HepG2 (cell line): ENCODE results near the gene SMOC1. TPM values are rescaled to one million over a fixed set of nuclear protein-coding genes. Genes with fewer than 3 reads are reported as not detected.

Source experiments
- DPF2 ChIP-seq: sonication (generic); formaldehyde crosslinking; IDR thresholded peaks from 2 replicates; pipeline ENCODE4 v1.4.0; 2020; ENCODE audit warnings: mild to moderate bottlenecking, low read depth, missing genetic modification reagents, borderline replicate concordance
- FOSL2 ChIP-seq: sonication (generic); formaldehyde crosslinking; IDR thresholded peaks from 2 replicates; pipeline ENCODE4 v1.4.0; 2020; ENCODE audit warnings: missing genetic modification reagents
- FOXA3 ChIP-seq: IDR thresholded peaks from 2 replicates; pipeline ENCODE4 v1.6.1; 2016; ENCODE audit warnings: missing genetic modification reagents, missing compliant biosample characterization
- MAX ChIP-seq: IDR thresholded peaks from 2 replicates; pipeline ENCODE4 v1.6.1; 2012; ENCODE audit warnings: inconsistent platforms
- MIER3 ChIP-seq: IDR thresholded peaks from 2 replicates; pipeline ENCODE4 v1.6.1; 2016; ENCODE audit warnings: missing compliant biosample characterization, borderline replicate concordance
- NR3C1 ChIP-seq: sonication (generic); formaldehyde crosslinking; IDR thresholded peaks from 2 replicates; pipeline ENCODE4 v1.4.0; 2020; ENCODE audit warnings: missing genetic modification reagents
- RAD21 ChIP-seq: fragments of 450-650 bp; formaldehyde crosslinking; IDR thresholded peaks from 2 replicates; pipeline ENCODE4 v1.5.0; 2020; ENCODE audit warnings: mild to moderate bottlenecking
- RELA ChIP-seq: sonication (generic); formaldehyde crosslinking; IDR thresholded peaks from 2 replicates; pipeline ENCODE4 v1.4.0; 2020; ENCODE audit warnings: missing genetic modification reagents
- SRSF1 ChIP-seq: fragments of 200-400 bp; formaldehyde crosslinking; optimal IDR thresholded peaks from 2 replicates; pipeline ENCODE3; 2017; ENCODE audit warnings: mild to moderate bottlenecking, low read depth, low read length, moderate library complexity
- SRSF9 ChIP-seq: fragments of 200-400 bp; formaldehyde crosslinking; IDR thresholded peaks from 2 replicates; pipeline ENCODE4 v1.6.1; 2018; ENCODE audit warnings: borderline replicate concordance, mild to moderate bottlenecking, low read depth, low read length; ENCODE audit not compliant: insufficient read depth, poor library complexity, severe bottlenecking
- TRIM24 ChIP-seq: sonication (generic); formaldehyde crosslinking; IDR thresholded peaks from 2 replicates; pipeline ENCODE4 v1.8.0; 2022; ENCODE audit warnings: mild to moderate bottlenecking, missing genetic modification reagents
- ZBTB33 ChIP-seq: sonication (generic); formaldehyde crosslinking; IDR thresholded peaks from 2 replicates; pipeline ENCODE4 v1.4.0; 2020; ENCODE audit warnings: missing genetic modification reagents
- ZNF263 ChIP-seq: sonication (generic); formaldehyde crosslinking; IDR thresholded peaks from 2 replicates; pipeline ENCODE4 v1.4.0; 2020; ENCODE audit warnings: missing genetic modification reagents
- ZNF572 ChIP-seq: sonication (generic); formaldehyde crosslinking; IDR thresholded peaks from 2 replicates; pipeline ENCODE4 v1.5.1; 2020; ENCODE audit warnings: mild to moderate bottlenecking, missing genetic modification reagents
- ZNF781 ChIP-seq: sonication (generic); formaldehyde crosslinking; IDR thresholded peaks from 2 replicates; pipeline ENCODE4 v1.5.1; 2020; ENCODE audit warnings: borderline replicate concordance, mild to moderate bottlenecking, missing genetic modification reagents; ENCODE audit errors: not compliant biosample characterization
- ZNF83 ChIP-seq: sonication (generic); formaldehyde crosslinking; IDR thresholded peaks from 2 replicates; pipeline ENCODE4 v1.4.0; 2020; ENCODE audit warnings: missing genetic modification reagents, mild to moderate bottlenecking, borderline replicate concordance
- ZSCAN9 ChIP-seq: IDR thresholded peaks from 2 replicates; pipeline ENCODE4 v1.6.1; 2016; ENCODE audit warnings: borderline replicate concordance
- polyA plus RNA-seq, 8 experiments: library from polyadenylated mRNA; depleted of rRNA in 3 of 8; stranded (reverse) in 7 of 8; unstranded in 1 of 8; fragments of >200 nt; fragmentation: Illumina TruSeq in 4 of 8; extraction: Trizol in 4 of 8; gene quantifications; 2 replicates each; pipeline versions ENCODE4 v1.2.1 to v1.2.3, GENCODE V29; 2011 to 2016; ENCODE audit warnings: low read depth in 4 of 8, missing spikeins in 1 of 8, mixed read lengths in 1 of 8; ENCODE audit not compliant: insufficient read depth in 1 of 8
- total RNA-seq, 5 experiments: library from RNA; depleted of rRNA; stranded (reverse); fragments of >200 nt; fragmentation: Illumina TruSeq; extraction: Trizol; gene quantifications; 2 replicates each; pipeline ENCODE4 v1.2.3, GENCODE V29; 2016; ENCODE audit warnings: low read depth in 1 of 5
- TF ChIP-seq, protein P1 (sequence below): sonication (generic); formaldehyde crosslinking; conservative IDR thresholded peaks from 2 replicates; pipeline ENCODE4 v1.8.0; 2022; ENCODE audit warnings: mild to moderate bottlenecking, moderate library complexity, missing genetic modification reagents
- TF ChIP-seq, protein P2 (sequence below): sonication (generic); formaldehyde crosslinking; IDR thresholded peaks from 2 replicates; pipeline ENCODE4 v1.9.0; 2021; ENCODE audit warnings: missing genetic modification reagents, borderline replicate concordance
- TF ChIP-seq, protein P3 (sequence below): sonication (generic); formaldehyde crosslinking; IDR thresholded peaks from 2 replicates; pipeline ENCODE4 v1.4.0; 2020; ENCODE audit warnings: missing genetic modification reagents

SMOC1 gene
- total and polyA plus RNA-seq, 2 of the 13 experiments (the other 11 are each of a cell fraction or from before 2014, with no cell fraction given), result 17.8 to 35.6 TPM

DNA sequence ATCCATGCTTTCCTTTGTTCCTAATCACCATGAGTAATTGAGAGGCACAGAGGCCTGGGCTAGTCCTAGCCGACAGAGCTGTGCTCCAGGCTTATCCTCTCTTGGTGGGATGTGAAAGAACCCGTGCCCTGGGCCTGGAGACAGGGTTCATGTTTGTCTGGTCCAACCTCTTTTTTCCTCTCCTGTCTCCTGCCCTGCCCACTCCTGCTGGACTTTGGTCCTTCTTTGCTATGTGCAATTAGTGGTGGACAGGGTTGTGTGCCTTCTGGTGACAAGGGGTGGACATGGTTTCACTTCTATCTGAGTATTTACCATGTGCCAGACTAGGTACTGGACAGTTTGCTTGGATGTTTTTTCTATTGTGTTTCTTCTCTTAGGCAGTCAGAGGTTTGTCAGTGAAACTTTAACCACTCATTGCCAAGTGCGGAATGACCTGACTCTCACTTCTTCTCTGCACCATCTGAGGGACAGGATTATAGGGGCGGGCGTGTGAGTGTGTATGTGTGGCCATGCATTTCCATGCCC lies 126.1 kb downstream of the SMOC1 start (continued):
- TF ChIP-seq, protein P1, sequence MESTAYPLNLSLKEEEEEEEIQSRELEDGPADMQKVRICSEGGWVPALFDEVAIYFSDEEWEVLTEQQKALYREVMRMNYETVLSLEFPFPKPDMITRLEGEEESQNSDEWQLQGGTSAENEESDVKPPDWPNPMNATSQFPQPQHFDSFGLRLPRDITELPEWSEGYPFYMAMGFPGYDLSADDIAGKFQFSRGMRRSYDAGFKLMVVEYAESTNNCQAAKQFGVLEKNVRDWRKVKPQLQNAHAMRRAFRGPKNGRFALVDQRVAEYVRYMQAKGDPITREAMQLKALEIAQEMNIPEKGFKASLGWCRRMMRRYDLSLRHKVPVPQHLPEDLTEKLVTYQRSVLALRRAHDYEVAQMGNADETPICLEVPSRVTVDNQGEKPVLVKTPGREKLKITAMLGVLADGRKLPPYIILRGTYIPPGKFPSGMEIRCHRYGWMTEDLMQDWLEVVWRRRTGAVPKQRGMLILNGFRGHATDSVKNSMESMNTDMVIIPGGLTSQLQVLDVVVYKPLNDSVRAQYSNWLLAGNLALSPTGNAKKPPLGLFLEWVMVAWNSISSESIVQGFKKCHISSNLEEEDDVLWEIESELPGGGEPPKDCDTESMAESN (CRISPR knock-in tag), result no peak; the same call in 1 of the 2 replicates
- TF ChIP-seq SRSF9, result no peak
- TF ChIP-seq, protein P2, sequence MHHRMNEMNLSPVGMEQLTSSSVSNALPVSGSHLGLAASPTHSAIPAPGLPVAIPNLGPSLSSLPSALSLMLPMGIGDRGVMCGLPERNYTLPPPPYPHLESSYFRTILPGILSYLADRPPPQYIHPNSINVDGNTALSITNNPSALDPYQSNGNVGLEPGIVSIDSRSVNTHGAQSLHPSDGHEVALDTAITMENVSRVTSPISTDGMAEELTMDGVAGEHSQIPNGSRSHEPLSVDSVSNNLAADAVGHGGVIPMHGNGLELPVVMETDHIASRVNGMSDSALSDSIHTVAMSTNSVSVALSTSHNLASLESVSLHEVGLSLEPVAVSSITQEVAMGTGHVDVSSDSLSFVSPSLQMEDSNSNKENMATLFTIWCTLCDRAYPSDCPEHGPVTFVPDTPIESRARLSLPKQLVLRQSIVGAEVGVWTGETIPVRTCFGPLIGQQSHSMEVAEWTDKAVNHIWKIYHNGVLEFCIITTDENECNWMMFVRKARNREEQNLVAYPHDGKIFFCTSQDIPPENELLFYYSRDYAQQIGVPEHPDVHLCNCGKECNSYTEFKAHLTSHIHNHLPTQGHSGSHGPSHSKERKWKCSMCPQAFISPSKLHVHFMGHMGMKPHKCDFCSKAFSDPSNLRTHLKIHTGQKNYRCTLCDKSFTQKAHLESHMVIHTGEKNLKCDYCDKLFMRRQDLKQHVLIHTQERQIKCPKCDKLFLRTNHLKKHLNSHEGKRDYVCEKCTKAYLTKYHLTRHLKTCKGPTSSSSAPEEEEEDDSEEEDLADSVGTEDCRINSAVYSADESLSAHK, result no peak
- peak; percentile 49; the same call in 1 of the 2 replicates for TF ChIP-seq RAD21
- peak; percentile 52; the same call in 1 of the 2 replicates for TF ChIP-seq ZBTB33
- TF ChIP-seq NR3C1 (CRISPR knock-in tag), result no peak
- TF ChIP-seq ZNF781 (CRISPR knock-in tag), result peak; percentile 39
- TF ChIP-seq ZSCAN9 (CRISPR knock-in tag), result peak; percentile 55; the same call in 1 of the 2 replicates
- peak; percentile 97 for TF ChIP-seq ZNF263 (CRISPR knock-in tag)
- TF ChIP-seq TRIM24 (CRISPR knock-in tag), result no peak
- TF ChIP-seq DPF2, result no peak; the same call in 1 of the 2 replicates
- peak; percentile 80 for TF ChIP-seq MAX
- TF ChIP-seq ZNF572 (CRISPR knock-in tag), result no peak
- TF ChIP-seq MIER3 (CRISPR knock-in tag), result peak; percentile 86; the same call in 1 of the 2 replicates
- peak; percentile 80 for TF ChIP-seq FOXA3 (CRISPR knock-in tag)
- TF ChIP-seq, protein P3, sequence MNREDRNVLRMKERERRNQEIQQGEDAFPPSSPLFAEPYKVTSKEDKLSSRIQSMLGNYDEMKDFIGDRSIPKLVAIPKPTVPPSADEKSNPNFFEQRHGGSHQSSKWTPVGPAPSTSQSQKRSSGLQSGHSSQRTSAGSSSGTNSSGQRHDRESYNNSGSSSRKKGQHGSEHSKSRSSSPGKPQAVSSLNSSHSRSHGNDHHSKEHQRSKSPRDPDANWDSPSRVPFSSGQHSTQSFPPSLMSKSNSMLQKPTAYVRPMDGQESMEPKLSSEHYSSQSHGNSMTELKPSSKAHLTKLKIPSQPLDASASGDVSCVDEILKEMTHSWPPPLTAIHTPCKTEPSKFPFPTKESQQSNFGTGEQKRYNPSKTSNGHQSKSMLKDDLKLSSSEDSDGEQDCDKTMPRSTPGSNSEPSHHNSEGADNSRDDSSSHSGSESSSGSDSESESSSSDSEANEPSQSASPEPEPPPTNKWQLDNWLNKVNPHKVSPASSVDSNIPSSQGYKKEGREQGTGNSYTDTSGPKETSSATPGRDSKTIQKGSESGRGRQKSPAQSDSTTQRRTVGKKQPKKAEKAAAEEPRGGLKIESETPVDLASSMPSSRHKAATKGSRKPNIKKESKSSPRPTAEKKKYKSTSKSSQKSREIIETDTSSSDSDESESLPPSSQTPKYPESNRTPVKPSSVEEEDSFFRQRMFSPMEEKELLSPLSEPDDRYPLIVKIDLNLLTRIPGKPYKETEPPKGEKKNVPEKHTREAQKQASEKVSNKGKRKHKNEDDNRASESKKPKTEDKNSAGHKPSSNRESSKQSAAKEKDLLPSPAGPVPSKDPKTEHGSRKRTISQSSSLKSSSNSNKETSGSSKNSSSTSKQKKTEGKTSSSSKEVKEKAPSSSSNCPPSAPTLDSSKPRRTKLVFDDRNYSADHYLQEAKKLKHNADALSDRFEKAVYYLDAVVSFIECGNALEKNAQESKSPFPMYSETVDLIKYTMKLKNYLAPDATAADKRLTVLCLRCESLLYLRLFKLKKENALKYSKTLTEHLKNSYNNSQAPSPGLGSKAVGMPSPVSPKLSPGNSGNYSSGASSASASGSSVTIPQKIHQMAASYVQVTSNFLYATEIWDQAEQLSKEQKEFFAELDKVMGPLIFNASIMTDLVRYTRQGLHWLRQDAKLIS (CRISPR knock-in tag), result no peak
- TF ChIP-seq RELA, result 0 out of 2 replicates have a peak, but pooled peaks have one; percentile 40
- no peak for TF ChIP-seq SRSF1
- TF ChIP-seq FOSL2 (CRISPR knock-in tag), result peak; percentile 68
- no peak for TF ChIP-seq ZNF83
